22Rv1 (cell line): ENCODE results near the gene A2M.

Source experiments
- H3K27ac ChIP-seq: fragments of 450-650 bp; 2 replicates; pipeline ENCODE4 v1.5.1; 2017
- ZFX ChIP-seq: fragments of 450-650 bp; IDR thresholded peaks from 2 replicates; pipeline ENCODE4 v1.6.1; 2017; ENCODE audit warnings: antibody characterized with exemption, borderline replicate concordance
- TF ChIP-seq, protein P1 (sequence below): fragments of 450-650 bp; IDR thresholded peaks from 2 replicates; pipeline ENCODE4 v1.5.1; 2017; ENCODE audit warnings: mild to moderate bottlenecking

A2M gene

DNA sequence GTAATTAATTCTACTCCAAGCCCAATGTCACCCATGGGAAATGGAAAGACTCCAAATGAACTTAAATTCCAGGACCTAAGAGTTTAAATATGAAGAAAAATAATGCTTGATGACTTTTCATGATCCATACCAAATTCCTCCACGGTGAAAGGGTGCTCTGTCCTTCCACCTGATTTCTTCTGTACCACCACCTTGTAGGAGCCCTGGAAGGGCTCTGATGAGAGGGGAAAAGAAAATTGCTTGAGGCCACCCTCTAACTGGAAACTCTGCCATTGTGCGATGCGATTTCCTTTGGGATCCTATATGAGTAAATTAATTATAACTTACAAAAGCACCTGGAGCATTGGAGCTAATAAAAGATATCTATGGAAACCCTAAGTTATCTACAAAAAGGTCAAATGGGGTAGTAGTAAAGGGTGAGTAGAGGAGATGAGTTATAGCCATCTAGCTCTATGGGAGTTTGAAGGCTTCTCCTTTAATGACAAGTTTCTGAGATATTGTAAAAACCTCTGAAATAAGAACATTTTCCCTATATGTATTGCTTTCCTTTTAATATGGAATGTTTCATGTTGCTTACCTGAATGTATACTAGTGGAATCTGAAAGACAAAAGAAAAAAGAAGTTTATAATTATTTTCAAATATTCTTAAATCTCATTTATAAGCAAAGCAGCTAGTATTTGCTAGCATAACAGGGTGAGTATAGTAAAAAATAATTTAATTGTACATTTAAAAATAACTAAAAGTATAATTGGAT is 5.8 kb downstream of the A2M start:
- H3K27ac ChIP-seq, result no peak overlapping the region
- no peak for TF ChIP-seq ZFX
- TF ChIP-seq, protein P1, sequence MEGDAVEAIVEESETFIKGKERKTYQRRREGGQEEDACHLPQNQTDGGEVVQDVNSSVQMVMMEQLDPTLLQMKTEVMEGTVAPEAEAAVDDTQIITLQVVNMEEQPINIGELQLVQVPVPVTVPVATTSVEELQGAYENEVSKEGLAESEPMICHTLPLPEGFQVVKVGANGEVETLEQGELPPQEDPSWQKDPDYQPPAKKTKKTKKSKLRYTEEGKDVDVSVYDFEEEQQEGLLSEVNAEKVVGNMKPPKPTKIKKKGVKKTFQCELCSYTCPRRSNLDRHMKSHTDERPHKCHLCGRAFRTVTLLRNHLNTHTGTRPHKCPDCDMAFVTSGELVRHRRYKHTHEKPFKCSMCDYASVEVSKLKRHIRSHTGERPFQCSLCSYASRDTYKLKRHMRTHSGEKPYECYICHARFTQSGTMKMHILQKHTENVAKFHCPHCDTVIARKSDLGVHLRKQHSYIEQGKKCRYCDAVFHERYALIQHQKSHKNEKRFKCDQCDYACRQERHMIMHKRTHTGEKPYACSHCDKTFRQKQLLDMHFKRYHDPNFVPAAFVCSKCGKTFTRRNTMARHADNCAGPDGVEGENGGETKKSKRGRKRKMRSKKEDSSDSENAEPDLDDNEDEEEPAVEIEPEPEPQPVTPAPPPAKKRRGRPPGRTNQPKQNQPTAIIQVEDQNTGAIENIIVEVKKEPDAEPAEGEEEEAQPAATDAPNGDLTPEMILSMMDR, result no peak

DNA sequence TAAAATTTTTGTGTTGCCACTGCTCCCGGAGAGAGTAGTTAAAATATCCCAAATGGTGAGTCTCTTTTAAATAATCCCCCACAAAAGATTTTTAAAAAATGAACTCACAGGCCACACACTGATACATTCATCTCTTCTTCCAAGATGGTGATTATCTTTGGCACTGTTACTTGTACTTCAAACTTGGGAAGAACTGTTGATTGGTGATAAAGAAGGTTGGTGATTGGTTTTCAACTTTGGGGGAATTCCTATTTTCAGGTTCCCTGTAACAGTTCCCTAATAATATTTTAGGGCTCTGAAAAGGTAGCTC is 6.6 kb downstream of the A2M start:
- H3K27ac ChIP-seq, result no peak overlapping the region
- TF ChIP-seq, protein P1, result no peak
- TF ChIP-seq ZFX, result no peak

DNA sequence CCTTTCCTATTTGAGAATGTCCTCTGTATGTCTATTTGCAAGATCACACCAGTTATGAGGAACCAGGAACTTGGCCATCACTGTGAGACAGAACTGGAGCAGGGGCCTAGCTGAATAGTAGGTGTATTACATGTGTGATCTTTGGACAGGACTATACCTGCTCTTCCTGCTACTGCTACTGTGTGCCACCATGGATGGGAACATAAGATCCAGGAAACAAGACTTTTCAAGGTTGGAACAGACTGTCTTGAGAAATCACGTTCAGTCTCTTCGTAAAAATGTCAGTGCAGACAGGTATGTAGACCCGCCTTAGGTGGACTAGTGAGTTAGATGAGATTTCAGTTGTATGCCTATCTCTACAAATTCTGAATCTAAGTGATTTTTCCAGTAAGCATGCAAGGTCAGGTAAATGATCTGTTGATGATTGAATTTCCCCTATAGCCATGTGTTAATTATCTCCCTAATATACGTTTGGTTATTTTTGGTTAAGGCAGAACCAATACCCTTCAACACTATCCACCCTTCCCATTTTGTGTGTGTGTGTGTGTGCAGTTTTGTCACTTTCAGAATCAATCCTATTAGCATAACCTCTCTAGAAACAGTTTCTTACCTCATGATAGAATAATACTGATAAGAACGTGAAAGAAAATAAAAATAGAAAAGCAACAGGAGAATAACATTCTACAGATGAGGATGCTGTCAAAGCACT is 7.1 kb downstream of the A2M start:
- no peak for TF ChIP-seq ZFX
- TF ChIP-seq, protein P1, result no peak
- H3K27ac ChIP-seq, result no peak overlapping the region

DNA sequence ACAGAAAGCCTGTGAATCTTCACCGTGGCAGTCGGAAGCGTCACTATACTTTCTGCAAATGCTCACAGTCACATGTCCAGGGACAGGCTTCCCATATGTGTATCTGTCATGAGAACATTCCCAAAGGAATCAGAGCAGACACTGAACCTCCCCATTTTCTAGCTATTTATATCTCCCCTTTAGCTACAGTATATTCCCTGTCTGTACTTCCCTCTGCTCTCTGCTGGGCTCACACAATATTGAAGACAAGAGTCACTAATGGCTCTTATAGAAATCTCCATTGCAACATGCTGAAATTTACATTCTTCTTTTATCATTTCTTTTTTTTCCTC is 8.2 kb downstream of the A2M start:
- TF ChIP-seq, protein P1, result no peak
- no peak for TF ChIP-seq ZFX
- H3K27ac ChIP-seq, result no peak overlapping the region

DNA sequence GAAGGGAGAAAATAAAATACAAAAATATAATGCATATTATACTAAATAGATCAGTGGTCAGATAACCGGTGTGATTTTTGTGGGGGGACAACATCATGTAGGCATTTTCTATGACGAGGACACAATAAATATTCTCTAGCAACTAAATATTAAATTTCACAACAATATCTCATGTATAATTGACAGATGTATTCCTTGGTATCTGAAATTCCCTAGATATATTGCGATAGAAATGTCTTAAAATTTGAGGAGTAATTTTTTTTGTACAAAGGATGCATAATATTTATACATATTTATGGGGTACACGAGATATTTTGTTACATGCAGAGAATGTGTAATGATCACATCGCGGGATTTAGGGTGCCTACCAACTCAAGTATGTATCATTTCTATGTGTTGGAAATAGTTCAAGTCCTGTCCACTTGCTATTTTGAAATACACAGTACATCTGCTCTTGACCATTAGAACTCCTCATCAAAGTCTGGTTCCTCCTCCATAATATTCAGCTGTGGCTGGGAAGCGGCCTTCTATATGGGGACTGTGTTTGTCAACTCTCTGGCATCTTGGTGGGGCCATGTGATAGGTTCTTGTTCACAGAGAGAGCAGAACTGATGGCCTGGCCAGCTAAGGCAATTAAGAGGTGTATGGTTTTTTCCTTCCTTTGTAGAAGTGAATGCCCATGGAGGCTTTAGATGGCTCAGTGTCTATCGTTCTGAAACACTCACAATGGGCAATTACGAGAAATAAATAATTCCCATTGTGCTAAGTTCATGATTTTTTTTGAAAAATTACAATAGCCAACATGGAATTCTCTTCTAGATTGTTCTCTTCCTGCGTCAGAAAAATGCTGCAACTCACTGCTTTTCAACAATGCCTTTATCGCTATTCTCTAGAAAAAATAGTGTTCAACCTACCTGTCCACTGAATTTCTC is 8.8 kb downstream of the A2M start:
- no peak for TF ChIP-seq ZFX
- TF ChIP-seq, protein P1, result no peak
- H3K27ac ChIP-seq, result no peak overlapping the region

DNA sequence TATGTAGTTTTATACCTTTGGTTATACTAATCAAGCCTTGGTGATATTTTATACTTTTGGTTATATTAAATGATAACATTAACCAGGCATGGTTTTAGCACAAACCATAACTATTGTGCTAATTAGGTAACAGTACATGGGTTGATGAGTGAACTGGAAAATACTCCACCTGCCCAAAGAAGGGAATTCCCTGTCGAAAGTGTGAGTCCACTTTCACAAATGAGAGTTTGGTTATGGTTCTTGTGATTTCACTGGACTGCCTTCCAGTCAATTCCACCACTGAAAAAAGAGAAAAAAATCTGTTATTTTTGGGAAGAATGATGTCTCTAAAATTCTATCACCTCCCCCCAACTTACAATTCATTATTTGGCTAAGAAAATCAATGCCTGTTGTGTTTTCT is 9.7 kb downstream of the A2M start:
- TF ChIP-seq ZFX, result no peak
- TF ChIP-seq, protein P1, result no peak

More for the DNA sequence above, 9.7 kb downstream of the A2M start:
- no peak overlapping the region for H3K27ac ChIP-seq
